Mammary epithelial cell (primary cell): ENCODE results near the gene MUC6.

Source experiments
- EZH2 ChIP-seq: IDR thresholded peaks from 2 replicates; pipeline ENCODE4 v1.6.1; 2012; ENCODE audit warnings: low read length, inconsistent platforms, borderline replicate concordance
- TF ChIP-seq, protein P1 (sequence below), 2 donors: IDR thresholded peaks in 1 of 2; conservative IDR thresholded peaks in 1 of 2; 2 replicates each; pipeline ENCODE4 v1.5.1; 2011 to 2012; ENCODE audit warnings: inconsistent platforms in 2 of 2, low read length in 2 of 2, mild to moderate bottlenecking in 2 of 2, control low read depth in 1 of 2, low read depth in 1 of 2; ENCODE audit not compliant: insufficient read depth in 1 of 2; ENCODE audit errors: extremely low read depth in 1 of 2

DNA sequence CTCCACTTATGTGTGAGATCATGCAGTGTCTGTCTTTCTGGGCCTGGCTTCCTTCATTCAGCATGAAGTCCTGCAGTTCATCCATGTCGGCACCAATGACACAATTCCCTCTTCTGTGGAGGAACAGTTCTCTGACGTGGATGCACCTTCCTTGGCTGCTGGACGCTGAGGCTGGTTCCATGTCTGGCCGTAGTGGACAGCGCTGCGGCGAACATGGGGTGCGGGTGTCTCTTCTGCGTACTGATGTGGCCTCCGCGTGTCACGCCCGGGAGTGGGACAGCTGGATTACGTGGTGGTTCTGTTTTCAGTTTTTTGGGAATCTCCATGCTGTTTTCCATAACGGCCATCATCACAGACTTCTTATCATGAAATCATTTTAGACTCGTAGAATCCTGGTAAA lies 21.3 kb upstream of the MUC6 start:
- TF ChIP-seq, protein P1, sequence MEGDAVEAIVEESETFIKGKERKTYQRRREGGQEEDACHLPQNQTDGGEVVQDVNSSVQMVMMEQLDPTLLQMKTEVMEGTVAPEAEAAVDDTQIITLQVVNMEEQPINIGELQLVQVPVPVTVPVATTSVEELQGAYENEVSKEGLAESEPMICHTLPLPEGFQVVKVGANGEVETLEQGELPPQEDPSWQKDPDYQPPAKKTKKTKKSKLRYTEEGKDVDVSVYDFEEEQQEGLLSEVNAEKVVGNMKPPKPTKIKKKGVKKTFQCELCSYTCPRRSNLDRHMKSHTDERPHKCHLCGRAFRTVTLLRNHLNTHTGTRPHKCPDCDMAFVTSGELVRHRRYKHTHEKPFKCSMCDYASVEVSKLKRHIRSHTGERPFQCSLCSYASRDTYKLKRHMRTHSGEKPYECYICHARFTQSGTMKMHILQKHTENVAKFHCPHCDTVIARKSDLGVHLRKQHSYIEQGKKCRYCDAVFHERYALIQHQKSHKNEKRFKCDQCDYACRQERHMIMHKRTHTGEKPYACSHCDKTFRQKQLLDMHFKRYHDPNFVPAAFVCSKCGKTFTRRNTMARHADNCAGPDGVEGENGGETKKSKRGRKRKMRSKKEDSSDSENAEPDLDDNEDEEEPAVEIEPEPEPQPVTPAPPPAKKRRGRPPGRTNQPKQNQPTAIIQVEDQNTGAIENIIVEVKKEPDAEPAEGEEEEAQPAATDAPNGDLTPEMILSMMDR (conservative IDR thresholded peaks at IDR 0.05 in 1 of 2, IDR thresholded peaks at IDR 0.05 in 1 of 2; ENCODE audit: extremely low read depth in 1 of 2, insufficient read depth in 1 of 2, low read depth in 1 of 2, low read length in 2 of 2) = no peak
- TF ChIP-seq EZH2 = no peak
